Endometrial microvascular endothelial cells (primary cell): ENCODE data around the gene ZNF516. TPM values are rescaled to one million over a fixed set of nuclear protein-coding genes. Genes with fewer than 3 reads are reported as not detected.

Experiments used
- in situ Hi-C: cut with HindIII; loops from 2 replicates; pipeline ENCODE4 v1.10.0; 2017; ENCODE audit warnings: low sequenced_read_pairs, low pct_unique_long_range_greater_than_20kb; ENCODE audit errors: inconsistent ontology term
- total RNA-seq: library from RNA; depleted of rRNA; stranded (reverse); fragments of >200 nt; gene quantifications from one replicate; pipeline ENCODE4 v1.2.3, GENCODE V29; 2015; ENCODE audit errors: inconsistent ontology term

Gene ZNF516
- total RNA-seq, 1 donor from 2014 or later, result 4.4 TPM

- in situ Hi-C loops, result no loop called here
These were observed 82.0 kb downstream of the ZNF516 start for GRCh38 chr18:76412818-76413565.

DNA sequence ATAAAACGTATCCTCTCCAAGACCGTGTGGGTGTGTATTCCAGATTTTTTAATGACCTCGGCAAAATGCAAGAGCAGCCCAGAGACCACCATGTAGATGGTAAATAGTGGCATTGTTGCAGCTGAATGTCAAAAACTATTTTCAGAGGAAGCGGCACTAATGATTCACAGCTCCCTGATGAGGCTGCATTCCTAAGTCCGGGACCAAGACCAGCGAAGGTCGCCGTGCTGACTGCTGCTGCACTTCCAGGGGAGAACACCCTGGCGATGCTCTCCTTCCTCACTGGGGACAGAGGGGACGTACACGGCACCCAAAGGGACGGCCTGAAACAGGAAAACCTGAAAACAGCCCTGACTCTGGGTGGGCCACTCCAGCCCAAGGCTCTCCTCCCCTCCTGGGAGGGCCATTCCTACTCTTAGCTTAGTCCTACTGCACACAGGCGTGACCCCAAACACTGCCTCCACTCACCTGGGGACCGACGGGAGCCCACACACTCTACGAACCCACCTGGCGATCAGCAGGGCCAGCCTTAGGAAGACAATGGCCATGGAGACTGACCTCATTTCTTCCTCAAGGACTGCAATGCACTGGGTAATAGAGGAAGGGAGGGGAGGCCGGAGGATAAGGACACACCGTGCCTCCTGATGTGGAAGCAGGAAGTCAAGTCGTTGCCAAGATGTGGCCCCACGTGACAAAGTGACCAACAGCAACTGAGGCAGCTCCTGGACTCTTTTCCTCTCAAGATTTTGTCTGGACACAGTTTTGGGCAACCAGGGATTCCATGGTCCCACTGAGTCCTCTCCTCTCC is 82.8 kb downstream of the ZNF516 start:
- in situ Hi-C loops, result no loop called here

DNA sequence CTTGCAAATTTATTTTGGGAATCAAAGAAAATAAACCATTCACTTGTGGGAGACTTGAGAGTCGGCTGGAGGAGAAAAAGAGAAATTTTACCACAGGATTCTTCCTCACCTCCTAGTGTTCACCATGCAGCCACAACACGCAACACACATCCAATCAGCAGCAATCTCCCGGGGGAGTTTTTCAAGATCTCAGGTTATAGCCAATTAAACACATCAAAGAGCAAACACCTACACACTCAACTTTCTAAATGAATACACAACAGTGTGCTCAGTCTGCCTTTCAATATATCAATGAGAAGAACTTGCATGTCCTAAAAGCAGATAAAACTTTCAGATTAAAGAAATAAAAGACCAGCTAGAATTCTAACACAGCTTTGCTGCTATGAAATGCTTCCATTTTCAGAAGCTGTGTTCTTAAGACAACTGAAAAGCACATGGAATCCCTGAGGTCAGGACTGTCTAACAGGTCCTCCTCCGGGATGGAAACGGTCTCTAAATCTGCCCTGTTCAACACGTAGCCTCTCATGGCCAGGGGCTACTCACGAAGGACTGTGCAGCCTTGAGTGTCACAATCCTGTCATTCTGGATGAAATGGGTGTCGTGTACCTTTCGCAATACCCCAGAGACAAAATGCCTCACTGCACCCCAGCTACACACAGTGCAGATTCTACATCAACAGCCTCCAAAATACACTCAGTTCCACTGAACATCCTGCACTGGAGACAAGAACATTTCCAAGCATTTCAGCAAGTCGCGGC is 84.2 kb downstream of the ZNF516 start:
- in situ Hi-C loops, result no loop called here

- in situ Hi-C loops, result no loop called here
These were observed 85.0 kb downstream of the ZNF516 start for GRCh38 chr18:76410033-76410432.

DNA sequence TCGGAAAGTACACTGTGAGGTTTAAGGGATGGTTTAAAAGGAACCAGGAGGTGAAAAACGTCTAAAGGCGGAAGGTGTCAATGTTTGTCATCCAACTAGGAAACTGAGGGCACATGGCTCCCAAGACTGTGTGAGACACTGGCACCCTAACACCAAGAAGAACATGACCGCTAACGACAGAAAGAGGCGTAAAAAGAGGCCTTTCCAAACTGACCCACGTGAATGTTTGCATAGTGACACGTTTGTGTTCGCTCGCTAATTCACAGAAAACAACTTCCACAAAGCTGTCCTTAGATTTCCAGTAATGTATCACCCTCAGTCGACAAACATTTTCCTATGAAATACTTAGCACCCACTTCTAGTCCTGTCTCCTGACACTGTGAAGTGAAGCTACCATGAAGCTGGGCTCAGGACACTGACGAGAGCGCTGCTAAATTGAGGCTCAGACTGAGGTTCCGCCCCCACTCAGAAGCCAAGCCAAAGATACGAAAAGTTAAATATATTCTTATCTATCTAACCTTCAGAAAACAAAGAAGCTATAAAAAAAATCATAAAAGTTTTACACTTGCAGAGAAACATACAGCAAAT is 86.5 kb downstream of the ZNF516 start:
- in situ Hi-C loops, result no loop called here

- in situ Hi-C loops, result no loop called here
These were observed 87.4 kb downstream of the ZNF516 start for GRCh38 chr18:76407681-76408080.

- in situ Hi-C loops, result no loop called here
These were observed 88.3 kb downstream of the ZNF516 start for GRCh38 chr18:76406791-76407190.

- in situ Hi-C loops, result no loop called here
These were observed 89.2 kb downstream of the ZNF516 start for GRCh38 chr18:76405681-76406356.

DNA sequence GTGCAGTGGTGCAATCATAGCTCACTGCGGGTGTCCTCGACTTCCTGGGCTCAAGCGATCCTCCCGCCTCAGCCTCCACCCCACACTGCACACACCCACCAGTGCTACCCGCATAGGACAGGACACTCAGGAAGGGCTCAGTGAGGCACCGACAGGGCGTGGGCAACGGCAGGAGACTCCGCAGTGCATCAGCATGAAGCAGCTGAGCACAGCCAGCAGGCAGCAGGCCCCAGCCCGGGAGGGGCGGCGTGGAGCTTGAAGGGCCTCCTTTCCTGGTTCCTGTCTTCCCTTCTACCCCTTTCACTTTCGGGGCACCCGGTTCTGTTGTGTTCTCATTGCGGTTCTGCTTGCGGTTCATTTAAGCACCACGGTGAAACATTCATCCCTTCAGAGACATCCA is 89.8 kb downstream of the ZNF516 start:
- in situ Hi-C loops, result no loop called here

DNA sequence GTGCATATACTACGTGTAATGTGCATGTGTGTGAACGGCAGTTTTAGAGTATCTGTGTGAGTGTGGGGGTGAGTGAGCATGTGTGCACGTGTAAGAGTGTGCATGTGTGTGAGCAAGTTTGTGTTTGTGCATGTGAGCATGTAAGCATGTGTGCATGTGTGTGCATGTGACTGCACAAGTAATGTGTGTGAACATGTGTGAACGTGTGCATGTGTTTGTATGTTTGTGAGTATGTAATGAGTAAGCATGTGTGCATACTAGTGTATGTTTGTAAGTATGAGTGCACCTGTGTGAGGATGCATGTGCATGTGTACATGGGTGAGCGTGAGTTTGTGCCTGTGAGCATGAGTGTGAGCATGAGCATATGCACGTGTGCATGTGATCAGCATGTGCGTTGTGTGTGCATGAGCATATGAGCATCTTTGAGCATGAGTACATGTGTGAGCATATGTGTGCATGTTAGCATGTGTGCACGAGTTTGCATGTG is 90.7 kb downstream of the ZNF516 start:
- in situ Hi-C loops, result no loop called here

- in situ Hi-C loops, result no loop called here
These were observed 92.7 kb downstream of the ZNF516 start for GRCh38 chr18:76402026-76402990.

- in situ Hi-C loops, result no loop called here
These were observed 93.5 kb downstream of the ZNF516 start for GRCh38 chr18:76401498-76401897.

- in situ Hi-C loops, result no loop called here
These were observed 95.2 kb downstream of the ZNF516 start for GRCh38 chr18:76399613-76400391.

GRCh38 chr18:76398896-76399612 is 96.0 kb downstream of the ZNF516 start:
- in situ Hi-C loops, result no loop called here

GRCh38 chr18:76398295-76398694 is 96.7 kb downstream of the ZNF516 start:
- in situ Hi-C loops, result no loop called here

DNA sequence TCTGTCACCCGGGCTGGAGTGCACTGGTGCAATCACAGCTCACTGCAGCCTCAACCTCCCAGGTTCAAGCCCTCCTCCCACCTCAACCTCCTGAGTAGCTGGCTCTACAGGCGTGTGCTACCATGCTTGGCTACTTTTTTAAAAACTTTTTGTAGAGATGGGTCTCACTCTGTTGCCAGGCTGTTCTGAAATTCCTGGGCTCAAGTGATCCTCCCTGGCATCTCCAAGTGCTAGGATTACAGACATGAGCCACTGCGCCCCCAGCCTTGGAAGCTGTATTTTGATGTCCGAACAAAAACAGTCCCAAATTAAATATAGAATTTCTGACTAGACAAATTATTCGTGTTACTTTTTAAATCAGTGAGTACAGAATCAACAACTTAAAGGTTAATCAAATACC is 97.4 kb downstream of the ZNF516 start:
- in situ Hi-C loops, result no loop called here
